GM12878 (cell line): ENCODE measurements around the gene ACSF2. TPM values are rescaled to one million over a fixed set of nuclear protein-coding genes. Genes with fewer than 3 reads are reported as not detected.

Experiments
- ATAC-seq: fragments of 200-7000 bp; cut with Tn5 transposase; 3 replicates; pipeline ENCODE4 v1.9.1; 2020; ENCODE audit warnings: mild to moderate bottlenecking, moderate library complexity
- BruUV-seq: library from RNA; stranded (reverse); fragments of 400-500 nt; replicated peaks from 2 replicates; lab custom pipeline; 2021; lab: Mats Ljungman, UMichigan
- CTCF ChIA-PET: fragments of 300-600 bp; sonication (Branson Sonifier 250); formaldehyde crosslinking; extraction: SDS; loops from one replicate; lab custom pipeline; 2021; ENCODE audit warnings: inconsistent platforms; lab: Yijun Ruan, JAX
- POLR2A ChIA-PET: fragments of 350-600 bp; formaldehyde crosslinking; extraction: SDS; loops from one replicate; lab custom pipeline; 2021; ENCODE audit warnings: inconsistent platforms; lab: Charles Lee
- RAD21 ChIA-PET: fragments of 300-600 bp; sonication (Branson Sonifier 250); formaldehyde crosslinking; loops from one replicate; lab custom pipeline; 2023; ENCODE audit warnings: antibody characterized with exemption; ENCODE audit not compliant: unreplicated experiment; lab: Charles Lee
- SMC1A ChIA-PET: fragments of 300-600 bp; sonication (Branson Sonifier 250); formaldehyde crosslinking; loops from one replicate; lab custom pipeline; 2023; ENCODE audit not compliant: unreplicated experiment, uncharacterized antibody; lab: Charles Lee
- DNase-seq: peaks from one replicate; pipeline ENCODE4 v3.0.0-alpha.2; 2011; ENCODE audit warnings: low read depth, low spot score
- FAIRE-seq: peaks from 3 replicates; lab custom pipeline; 2011; peaks lifted over from hg19 to GRCh38; lab: Jason Lieb, UNC
- H2AFZ ChIP-seq: 2 replicates; pipeline ENCODE4 v1.6.0; 2011; ENCODE audit warnings: low read depth, low read length, control low read depth; ENCODE audit not compliant: control insufficient read depth
- H3K27ac ChIP-seq: 2 replicates; pipeline ENCODE4 v1.5.1; 2011; ENCODE audit warnings: control low read depth; ENCODE audit not compliant: control insufficient read depth, insufficient read depth
- H3K27me3 ChIP-seq, 2 experiments: replicated peaks in 1 of 2; 2 replicates each; pipeline versions ENCODE4 v1.6.0 to v1.6.1; 2011; ENCODE audit warnings: low read length in 1 of 2; ENCODE audit not compliant: control insufficient read depth in 2 of 2, insufficient read depth in 2 of 2
- H3K36me3 ChIP-seq, 2 experiments: 2 replicates each; pipeline ENCODE4 v1.5.1; 2011; ENCODE audit warnings: low read length in 1 of 2; ENCODE audit not compliant: control insufficient read depth in 2 of 2, insufficient read depth in 2 of 2
- H3K4me1 ChIP-seq: 2 replicates; pipeline ENCODE4 v1.6.1; 2011; ENCODE audit warnings: mild to moderate bottlenecking, low read length, moderate library complexity, mixed read lengths; ENCODE audit not compliant: control insufficient read depth, insufficient read depth
- H3K4me2 ChIP-seq: 2 replicates; pipeline ENCODE4 v1.6.0; 2011; ENCODE audit warnings: control low read depth; ENCODE audit not compliant: control insufficient read depth, insufficient read depth
- H3K4me3 ChIP-seq: fragments of 200-600 bp; sonication (generic); 2 replicates; pipeline ENCODE4 v1.5.1; 2016
- H3K79me2 ChIP-seq: 2 replicates; pipeline ENCODE4 v1.6.0; 2011; ENCODE audit warnings: low read length; ENCODE audit not compliant: control insufficient read depth, insufficient read depth
- H3K9ac ChIP-seq: 2 replicates; pipeline ENCODE4 v1.8.0; 2011; ENCODE audit warnings: low read length, control low read depth, mixed read lengths; ENCODE audit not compliant: control insufficient read depth, insufficient read depth
- H3K9me3 ChIP-seq: replicated peaks from 3 replicates; pipeline ENCODE4 v1.5.1; 2011; ENCODE audit warnings: mild to moderate bottlenecking, low read length; ENCODE audit not compliant: control insufficient read depth, insufficient read depth
- H4K20me1 ChIP-seq: 2 replicates; pipeline ENCODE4 v1.6.0; 2011; ENCODE audit not compliant: control insufficient read depth, insufficient read depth
- CHD4 ChIP-seq: fragments of 200-600 bp; sonication (generic); IDR thresholded peaks from 2 replicates; pipeline ENCODE4 v1.6.1; 2016; ENCODE audit warnings: mild to moderate bottlenecking
- HDAC2 ChIP-seq: fragments of 200-600 bp; sonication (generic); IDR thresholded peaks from 2 replicates; pipeline ENCODE4 v1.6.1; 2017
- JUND ChIP-seq: IDR thresholded peaks from 2 replicates; pipeline ENCODE4 v1.6.1; 2012; ENCODE audit warnings: low read depth, mild to moderate bottlenecking, low read length, improper control_type of control experiment, moderate library complexity
- KDM1A ChIP-seq: fragments of 200-600 bp; sonication (generic); IDR thresholded peaks from 2 replicates; pipeline ENCODE4 v1.6.1; 2016; ENCODE audit warnings: borderline replicate concordance
- POLR2AphosphoS5 ChIP-seq: IDR thresholded peaks from 2 replicates; pipeline ENCODE4 v1.6.1; 2011; ENCODE audit warnings: mild to moderate bottlenecking, low read length, inconsistent platforms
- RB1 ChIP-seq: fragments of 450-650 bp; formaldehyde crosslinking; IDR thresholded peaks from 2 replicates; pipeline ENCODE4 v1.6.1; 2017; ENCODE audit warnings: mild to moderate bottlenecking, borderline replicate concordance
- TAF1 ChIP-seq: IDR thresholded peaks from 2 replicates; pipeline ENCODE4 v1.6.1; 2011; ENCODE audit warnings: mild to moderate bottlenecking, low read depth, low read length, borderline replicate concordance
- TARDBP ChIP-seq: IDR thresholded peaks from 2 replicates; pipeline ENCODE4 v1.6.1; 2016; ENCODE audit warnings: borderline replicate concordance
- TBL1XR1 ChIP-seq: IDR thresholded peaks from 2 replicates; pipeline ENCODE4 v1.6.1; 2012; ENCODE audit warnings: low read depth, low read length, improper control_type of control experiment
- WRNIP1 ChIP-seq: IDR thresholded peaks from 2 replicates; pipeline ENCODE4 v1.6.1; 2011; ENCODE audit warnings: low read depth, low read length, improper control_type of control experiment, borderline replicate concordance
- YY1 ChIP-seq: IDR thresholded peaks from 2 replicates; pipeline ENCODE4 v1.6.1; 2011; ENCODE audit warnings: low read depth, mild to moderate bottlenecking, low read length
- ZNF207 ChIP-seq: fragments of 450-650 bp; IDR thresholded peaks from 2 replicates; pipeline ENCODE4 v1.6.1; 2014; ENCODE audit warnings: antibody characterized with exemption, mild to moderate bottlenecking, borderline replicate concordance
- ZZZ3 ChIP-seq: IDR thresholded peaks from 2 replicates; pipeline ENCODE4 v1.6.1; 2011; ENCODE audit warnings: low read depth; ENCODE audit not compliant: control insufficient read depth, insufficient read length
- WGBS: methylation state at CpG from one replicate; pipeline ENCODE4 v1.1.6; 2016; ENCODE audit warnings: low lambda C conversion rate; ENCODE audit not compliant: insufficient replicate concordance, insufficient coverage; ENCODE audit errors: missing lambda C conversion rate; 5-methylcytosine and 5-hydroxymethylcytosine counted together
- in situ Hi-C: fragments of 300-500 bp; cut with MboI; formaldehyde crosslinking; loops from 9 replicates; pipeline ENCODE4 v1.14.3; 2018; ENCODE audit warnings: mixed read lengths
- intact Hi-C: fragments of 100-400 bp; cut with micrococcal nuclease; formaldehyde crosslinking; loops from one replicate; pipeline ENCODE4 v1.14.2; 2022; ENCODE audit not compliant: unreplicated experiment
- polyA plus RNA-seq, 11 experiments: library from polyadenylated mRNA; depleted of rRNA in 4 of 11; unstranded in 6 of 11; stranded (reverse) in 5 of 11; fragments of >200 nt; fragmentation: Nextera tagmentation in 4 of 11; fragmentation: Illumina TruSeq in 1 of 11; extraction: Ambion mirVana in 4 of 11; extraction: Trizol in 1 of 11; gene quantifications; 1 replicate in 1 of 11; 2 replicates in 10 of 11; pipeline versions ENCODE4 v1.2.1 to v1.2.3, GENCODE V29; 2011 to 2016; ENCODE audit warnings: inconsistent platforms in 2 of 11, missing spikeins in 2 of 11, low read depth in 1 of 11
- total RNA-seq, 4 experiments: library from RNA; depleted of rRNA in 3 of 4; stranded (reverse); fragments of >200 nt in 3 of 4; fragmentation: Illumina TruSeq in 1 of 4; extraction: Trizol in 1 of 4; gene quantifications; 2 replicates each; pipeline versions ENCODE4 v1.2.1 to v1.2.3, GENCODE V29; 2013 to 2021
- TF ChIP-seq, protein P1 (sequence below): fragments of 450-650 bp; IDR thresholded peaks from 2 replicates; pipeline ENCODE4 v1.6.1; 2016; ENCODE audit warnings: mild to moderate bottlenecking
- TF ChIP-seq, protein P2 (sequence below): fragments of 450-650 bp; formaldehyde crosslinking; IDR thresholded peaks from 2 replicates; pipeline ENCODE4 v1.4.0; 2020; ENCODE audit warnings: mild to moderate bottlenecking, moderate library complexity
- TF ChIP-seq, protein P3 (sequence below): IDR thresholded peaks from 2 replicates; pipeline ENCODE4 v1.6.1; 2012; ENCODE audit warnings: low read length, inconsistent platforms

ACSF2 gene
- total and polyA plus RNA-seq, 10 of the 15 experiments (the other 5 are each of a cell fraction or from before 2014, with no cell fraction given), result 7.1 to 32.8 (median 16.8) TPM

DNA sequence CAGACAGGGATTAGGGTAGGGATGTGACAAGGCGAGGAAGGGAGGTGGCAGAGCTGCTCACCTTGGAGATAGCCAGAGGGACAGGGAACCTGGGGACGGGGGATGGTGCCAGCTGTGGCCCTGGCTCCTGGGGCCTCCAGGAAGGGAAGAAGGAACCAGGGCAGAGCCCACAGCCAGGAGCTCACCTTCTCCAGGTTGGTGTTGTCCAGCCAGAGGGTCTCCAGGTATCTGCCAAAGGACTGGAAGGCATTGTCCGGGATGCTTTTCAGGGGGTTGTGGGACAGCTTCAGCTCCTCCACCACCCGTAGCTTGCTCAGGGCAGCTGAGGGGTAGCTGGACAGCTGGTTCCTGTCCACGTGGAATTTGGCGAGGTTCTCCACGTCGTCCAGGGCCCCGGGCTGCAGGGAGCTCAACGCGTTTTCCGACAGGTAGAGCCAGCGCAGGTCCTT lies 41.9 kb downstream of the ACSF2 start:
- no peak for DNase-seq
- 63% methylated on average over 13 of the region's 13 CpGs for WGBS
- H3K9ac ChIP-seq, result no peak overlapping the region
- BruUV-seq, result no TSS peak
- H3K9me3 ChIP-seq, result no peaks in the 10 kb centered on the region
- ChIA-PET POLR2A (no interaction called here), SMC1A (no interaction called here), RAD21 (no interaction called here), CTCF (interaction anchor here (0.6 to 0.7 kb wide), 3 partner anchors 15 to 106 kb away, joined by 3 read pairs; no protein-coding TSS in a partner anchor)
- H4K20me1 ChIP-seq, result no peaks in the 10 kb centered on the region
- no peak for FAIRE-seq
- no peak overlapping the region for H3K27ac ChIP-seq
- no peak overlapping the region for H2AFZ ChIP-seq
- no peak for ATAC-seq
- TF ChIP-seq WRNIP1 (no peak), ZNF207 (no peak), POLR2AphosphoS5 (no peak), ZZZ3 (no peak), KDM1A (no peak), RB1 (no peak), HDAC2 (no peak), CHD4 (no peak), TBL1XR1 (no peak), TARDBP (no peak), TAF1 (no peak), JUND (no peak), YY1 (no peak)
- TF ChIP-seq, protein P1, sequence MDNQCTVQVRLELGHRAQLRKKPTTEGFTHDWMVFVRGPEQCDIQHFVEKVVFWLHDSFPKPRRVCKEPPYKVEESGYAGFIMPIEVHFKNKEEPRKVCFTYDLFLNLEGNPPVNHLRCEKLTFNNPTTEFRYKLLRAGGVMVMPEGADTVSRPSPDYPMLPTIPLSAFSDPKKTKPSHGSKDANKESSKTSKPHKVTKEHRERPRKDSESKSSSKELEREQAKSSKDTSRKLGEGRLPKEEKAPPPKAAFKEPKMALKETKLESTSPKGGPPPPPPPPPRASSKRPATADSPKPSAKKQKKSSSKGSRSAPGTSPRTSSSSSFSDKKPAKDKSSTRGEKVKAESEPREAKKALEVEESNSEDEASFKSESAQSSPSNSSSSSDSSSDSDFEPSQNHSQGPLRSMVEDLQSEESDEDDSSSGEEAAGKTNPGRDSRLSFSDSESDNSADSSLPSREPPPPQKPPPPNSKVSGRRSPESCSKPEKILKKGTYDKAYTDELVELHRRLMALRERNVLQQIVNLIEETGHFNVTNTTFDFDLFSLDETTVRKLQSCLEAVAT, result no peak
- TF ChIP-seq, protein P2, sequence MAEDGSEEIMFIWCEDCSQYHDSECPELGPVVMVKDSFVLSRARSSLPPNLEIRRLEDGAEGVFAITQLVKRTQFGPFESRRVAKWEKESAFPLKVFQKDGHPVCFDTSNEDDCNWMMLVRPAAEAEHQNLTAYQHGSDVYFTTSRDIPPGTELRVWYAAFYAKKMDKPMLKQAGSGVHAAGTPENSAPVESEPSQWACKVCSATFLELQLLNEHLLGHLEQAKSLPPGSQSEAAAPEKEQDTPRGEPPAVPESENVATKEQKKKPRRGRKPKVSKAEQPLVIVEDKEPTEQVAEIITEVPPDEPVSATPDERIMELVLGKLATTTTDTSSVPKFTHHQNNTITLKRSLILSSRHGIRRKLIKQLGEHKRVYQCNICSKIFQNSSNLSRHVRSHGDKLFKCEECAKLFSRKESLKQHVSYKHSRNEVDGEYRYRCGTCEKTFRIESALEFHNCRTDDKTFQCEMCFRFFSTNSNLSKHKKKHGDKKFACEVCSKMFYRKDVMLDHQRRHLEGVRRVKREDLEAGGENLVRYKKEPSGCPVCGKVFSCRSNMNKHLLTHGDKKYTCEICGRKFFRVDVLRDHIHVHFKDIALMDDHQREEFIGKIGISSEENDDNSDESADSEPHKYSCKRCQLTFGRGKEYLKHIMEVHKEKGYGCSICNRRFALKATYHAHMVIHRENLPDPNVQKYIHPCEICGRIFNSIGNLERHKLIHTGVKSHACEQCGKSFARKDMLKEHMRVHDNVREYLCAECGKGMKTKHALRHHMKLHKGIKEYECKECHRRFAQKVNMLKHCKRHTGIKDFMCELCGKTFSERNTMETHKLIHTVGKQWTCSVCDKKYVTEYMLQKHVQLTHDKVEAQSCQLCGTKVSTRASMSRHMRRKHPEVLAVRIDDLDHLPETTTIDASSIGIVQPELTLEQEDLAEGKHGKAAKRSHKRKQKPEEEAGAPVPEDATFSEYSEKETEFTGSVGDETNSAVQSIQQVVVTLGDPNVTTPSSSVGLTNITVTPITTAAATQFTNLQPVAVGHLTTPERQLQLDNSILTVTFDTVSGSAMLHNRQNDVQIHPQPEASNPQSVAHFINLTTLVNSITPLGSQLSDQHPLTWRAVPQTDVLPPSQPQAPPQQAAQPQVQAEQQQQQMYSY, result no peak
- TF ChIP-seq, protein P3, sequence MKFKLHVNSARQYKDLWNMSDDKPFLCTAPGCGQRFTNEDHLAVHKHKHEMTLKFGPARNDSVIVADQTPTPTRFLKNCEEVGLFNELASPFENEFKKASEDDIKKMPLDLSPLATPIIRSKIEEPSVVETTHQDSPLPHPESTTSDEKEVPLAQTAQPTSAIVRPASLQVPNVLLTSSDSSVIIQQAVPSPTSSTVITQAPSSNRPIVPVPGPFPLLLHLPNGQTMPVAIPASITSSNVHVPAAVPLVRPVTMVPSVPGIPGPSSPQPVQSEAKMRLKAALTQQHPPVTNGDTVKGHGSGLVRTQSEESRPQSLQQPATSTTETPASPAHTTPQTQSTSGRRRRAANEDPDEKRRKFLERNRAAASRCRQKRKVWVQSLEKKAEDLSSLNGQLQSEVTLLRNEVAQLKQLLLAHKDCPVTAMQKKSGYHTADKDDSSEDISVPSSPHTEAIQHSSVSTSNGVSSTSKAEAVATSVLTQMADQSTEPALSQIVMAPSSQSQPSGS, result no peak
- intact Hi-C loops (no loop called here), in situ Hi-C loops (no loop called here)
- no peak overlapping the region for H3K4me2 ChIP-seq
- H3K79me2 ChIP-seq, result no peaks in the 10 kb centered on the region
- no peak overlapping the region for H3K4me3 ChIP-seq
- peaks cover 0 to 3% of the 10 kb centered on the region in 2 experiments; a peak in 2 of 4 replicates for H3K27me3 ChIP-seq
- H3K4me1 ChIP-seq, result no peaks in the 10 kb centered on the region
- no peaks in the 10 kb centered on the region for H3K36me3 ChIP-seq
